A549 (cell line): ENCODE results near the gene MOB3A. TPM values are rescaled to one million over a fixed set of nuclear protein-coding genes. Genes with fewer than 3 reads are reported as not detected.
"Not testable (repeated sequence)": the region's sequence is repeated elsewhere in the genome, so short reads cannot be mapped to it uniquely, and the experiment has no call there.

Source experiments
- ATAC-seq, 2 experiments: fragments of 200-7000 bp in 1 of 2; fragments of >200 bp in 1 of 2; cut with Nextera tagmentation in 1 of 2; cut with Tn5 transposase in 1 of 2; 3 replicates each; pipeline versions ENCODE4 v1.8.0 to v1.9.1; 2018 to 2020; ENCODE audit warnings: mild to moderate bottlenecking in 1 of 2, moderate library complexity in 1 of 2
- CTCF ChIA-PET: fragments of 300-600 bp; sonication (Branson Sonifier 250); formaldehyde crosslinking; extraction: SDS; loops from one replicate; lab custom pipeline; 2021; ENCODE audit warnings: antibody characterized with exemption, inconsistent platforms; lab: Yijun Ruan, JAX
- POLR2A ChIA-PET: fragments of 350-600 bp; formaldehyde crosslinking; extraction: SDS; loops from one replicate; lab custom pipeline; 2021; ENCODE audit warnings: antibody characterized with exemption, inconsistent platforms; lab: Yijun Ruan, JAX
- DNase-seq, 2 experiments: peaks; one replicate each; pipeline versions ENCODE4 v3.0.0 to v3.0.0-alpha.2; 2011 to 2016; ENCODE audit warnings: low read depth in 1 of 2, low spot score in 1 of 2
- FAIRE-seq: peaks from 2 replicates; lab custom pipeline; 2011; peaks lifted over from hg19 to GRCh38; lab: Jason Lieb, UNC
- H3K27ac ChIP-seq, 2 experiments: fragments of >200 bp; sonication (Bioruptor Twin); formaldehyde crosslinking; 3 replicates each; pipeline ENCODE4 v1.5.1; 2016 to 2017
- H3K4me1 ChIP-seq: fragments of >200 bp; sonication (Bioruptor Twin); formaldehyde crosslinking; 3 replicates; pipeline ENCODE4 v1.6.1; 2016
- H3K4me2 ChIP-seq: fragments of >200 bp; sonication (Bioruptor Twin); formaldehyde crosslinking; 3 replicates; pipeline ENCODE4 v1.6.1; 2016
- H3K4me3 ChIP-seq: fragments of >200 bp; sonication (Bioruptor Twin); formaldehyde crosslinking; 3 replicates; pipeline ENCODE4 v1.5.1; 2016
- H3K9me3 ChIP-seq: fragments of >200 bp; sonication (Bioruptor Twin); formaldehyde crosslinking; 3 replicates; pipeline ENCODE4 v1.6.1; 2016
- BHLHE40 ChIP-seq: IDR thresholded peaks from 2 replicates; pipeline ENCODE4 v1.6.1; 2012; ENCODE audit warnings: low read depth, low read length, inconsistent platforms
- CEBPB ChIP-seq, 2 experiments: fragments of >200 bp in 1 of 2; sonication (Bioruptor Twin) in 1 of 2; formaldehyde crosslinking in 1 of 2; IDR thresholded peaks; 2 replicates each; pipeline ENCODE4 v1.6.1; 2012 to 2016
- CHD2 ChIP-seq: fragments of 150-350 bp; IDR thresholded peaks from 2 replicates; pipeline ENCODE4 v1.6.1; 2014; ENCODE audit warnings: low read length; ENCODE audit not compliant: partially characterized antibody
- EHF ChIP-seq: fragments of 250-450 bp; sonication (Bioruptor Pico); IDR thresholded peaks from 2 replicates; pipeline ENCODE4 v1.5.0; 2020; ENCODE audit warnings: mild to moderate bottlenecking
- EP300 ChIP-seq, 2 experiments: fragments of >200 bp; sonication (Bioruptor Twin); formaldehyde crosslinking; IDR thresholded peaks; 2 replicates in 1 of 2; 3 replicates in 1 of 2; pipeline ENCODE4 v1.6.1; 2016 to 2017
- FOSL2 ChIP-seq, 2 experiments: fragments of 450-650 bp in 1 of 2; fragments of >200 bp in 1 of 2; sonication (Bioruptor Twin) in 1 of 2; formaldehyde crosslinking; IDR thresholded peaks; 2 replicates each; pipeline versions ENCODE4 v1.5.0 to v1.6.1; 2016 to 2020; ENCODE audit warnings: mild to moderate bottlenecking in 1 of 2, moderate library complexity in 1 of 2
- HES2 ChIP-seq: fragments of >200 bp; sonication (Bioruptor Twin); formaldehyde crosslinking; IDR thresholded peaks from 2 replicates; pipeline ENCODE4 v1.6.1; 2016
- HOXB13 ChIP-seq: fragments of 250-450 bp; sonication (Bioruptor Pico); IDR thresholded peaks from 2 replicates; pipeline ENCODE4 v1.5.0; 2020; ENCODE audit warnings: low read depth, mild to moderate bottlenecking, moderate library complexity
- HOXB5 ChIP-seq: fragments of 250-450 bp; sonication (Bioruptor Pico); IDR thresholded peaks from 2 replicates; pipeline ENCODE4 v1.5.0; 2020; ENCODE audit warnings: mild to moderate bottlenecking, moderate library complexity
- JUN ChIP-seq, 2 experiments: fragments of >200 bp; sonication (Bioruptor Twin); formaldehyde crosslinking; IDR thresholded peaks; 2 replicates in 1 of 2; 3 replicates in 1 of 2; pipeline ENCODE4 v1.6.1; 2016 to 2017
- MAZ ChIP-seq: fragments of 150-350 bp; IDR thresholded peaks from 2 replicates; pipeline ENCODE4 v1.6.1; 2014; ENCODE audit warnings: antibody characterized with exemption, low read depth, low read length, borderline replicate concordance
- NPAS2 ChIP-seq: fragments of 250-450 bp; sonication (Bioruptor Pico); IDR thresholded peaks from 2 replicates; pipeline ENCODE4 v1.8.0; 2022; ENCODE audit warnings: mild to moderate bottlenecking, moderate library complexity, borderline replicate concordance
- RFX5 ChIP-seq: fragments of 450-650 bp; IDR thresholded peaks from 2 replicates; pipeline ENCODE4 v1.7.1; 2014; ENCODE audit warnings: antibody characterized with exemption, mild to moderate bottlenecking, moderate library complexity
- WGBS: methylation state at CpG from one replicate; pipeline ENCODE4 v1.1.6; 2017; ENCODE audit errors: missing lambda C conversion rate; 5-methylcytosine and 5-hydroxymethylcytosine counted together
- polyA plus RNA-seq, 4 experiments: library from polyadenylated mRNA; depleted of rRNA in 3 of 4; stranded (reverse); fragments of >200 nt; fragmentation: RNase III in 1 of 4; extraction: RNeasy Plus Mini Kit Qiagen cat#74134 plus additional on column Dnase treatment in 1 of 4; gene quantifications; 2 replicates in 3 of 4; 3 replicates in 1 of 4; pipeline ENCODE4 v1.2.3, GENCODE V29; 2011 to 2017

The MOB3A gene
- polyA plus RNA-seq, 2 of the 4 experiments (the other 2 are of a cell fraction), result 9.1 to 10.9 TPM

- no peak overlapping the region for H3K4me3 ChIP-seq
- no peak for FAIRE-seq
- TF ChIP-seq EHF (CRISPR knock-in tag) (no peak), FOSL2 (IDR thresholded peaks at IDR 0.05) (no peak), FOSL2 (CRISPR knock-in tag; IDR thresholded peaks at IDR 0.05) (no peak), HES2 (no peak)
- no peaks in the 10 kb centered on the region for H3K4me1 ChIP-seq
- no peak for ATAC-seq
- ChIA-PET POLR2A (no interaction called here), CTCF (no interaction called here)
- no peak overlapping the region for H3K27ac ChIP-seq
- no peak for DNase-seq
- H3K9me3 ChIP-seq, result no peaks in the 10 kb centered on the region
- no peak overlapping the region for H3K4me2 ChIP-seq
- WGBS, result 85% methylated on average over 13 of the region's 50 CpGs
These were observed 39.6 kb upstream of the MOB3A start for GRCh38 chr19:2135474-2136402.

- Histone ChIP-seq H3K9me3 (no peaks in the 10 kb centered on the region), H3K4me3 (no peak overlapping the region), H3K27ac (no peak overlapping the region), H3K4me1 (no peaks in the 10 kb centered on the region), H3K4me2 (no peak overlapping the region)
- ChIA-PET CTCF (interaction anchor here (0.6 kb wide), 1 partner anchor 127 kb away, joined by 3 read pairs; no protein-coding TSS in a partner anchor), POLR2A (no interaction called here)
- no peak for TF ChIP-seq MAZ
- no peak for ATAC-seq
- no peak for FAIRE-seq
- 80% methylated on average over 14 of the region's 19 CpGs for WGBS
- DNase-seq, result no peak
These were observed 36.8 kb upstream of the MOB3A start for GRCh38 chr19:2132731-2133490.

GRCh38 chr19:2132191-2132590 is 36.1 kb upstream of the MOB3A start:
- no peaks in the 10 kb centered on the region for H3K9me3 ChIP-seq
- WGBS, result 100% methylated on average over 1 of the region's 14 CpGs
- FAIRE-seq, result no peak

GRCh38 chr19:2131012-2131975 is 35.2 kb upstream of the MOB3A start:
- WGBS, result 100% methylated on average over 6 of the region's 67 CpGs
- H3K27ac ChIP-seq, FAIRE-seq, ATAC-seq, H3K4me2 ChIP-seq, H3K4me1 ChIP-seq, H3K9me3 ChIP-seq, DNase-seq, H3K4me3 ChIP-seq, POLR2A ChIA-PET: not testable (repeated sequence)
- CTCF ChIA-PET, result interaction anchor here (1.4 kb wide), 1 partner anchor 201 kb away, joined by 3 read pairs; no protein-coding TSS in a partner anchor

More at GRCh38 chr19:2132191-2132590, 36.1 kb upstream of the MOB3A start:
- ATAC-seq (no peak), DNase-seq (no peak)
- Histone ChIP-seq H3K27ac (no peak overlapping the region), H3K4me1 (no peaks in the 10 kb centered on the region), H3K4me2 (no peak overlapping the region), H3K4me3 (no peak overlapping the region)
- no peak for TF ChIP-seq CHD2
- no peak for TF ChIP-seq NPAS2
- TF ChIP-seq HOXB5 (CRISPR knock-in tag), result no peak
- TF ChIP-seq HOXB13 (CRISPR knock-in tag), result no peak
- no peak for TF ChIP-seq RFX5
- no peak for TF ChIP-seq EP300 (IDR thresholded peaks at IDR 0.05)
- TF ChIP-seq CEBPB (IDR thresholded peaks at IDR 0.05), result no peak
- no peak for TF ChIP-seq JUN (IDR thresholded peaks at IDR 0.05)
- TF ChIP-seq BHLHE40, result no peak
- POLR2A ChIA-PET, result no interaction called here
- CTCF ChIA-PET, result no interaction called here
